GM23338 (cell line): ENCODE data around the gene GSG1L. TPM values are rescaled to one million over a fixed set of nuclear protein-coding genes. Genes with fewer than 3 reads are reported as not detected.

Experiments
- ATAC-seq: fragments of 200-7000 bp; cut with Tn5 transposase; 3 replicates; pipeline ENCODE4 v1.9.1; 2020
- DNase-seq: peaks from one replicate; pipeline ENCODE4 v3.0.0-alpha.2; 2015; ENCODE audit warnings: low spot score
- H2AFZ ChIP-seq: fragments of 200-600 bp; sonication (generic); 2 replicates; pipeline ENCODE4 v1.8.0; 2016; ENCODE audit warnings: antibody characterized with exemption, mild to moderate bottlenecking, moderate library complexity
- H3F3A ChIP-seq: fragments of 200-600 bp; sonication (generic); replicated peaks from 2 replicates; pipeline ENCODE4 v1.8.0; 2017; ENCODE audit warnings: antibody characterized with exemption, mixed run types, low read depth
- H3K27ac ChIP-seq: fragments of 200-600 bp; sonication (generic); 2 replicates; pipeline ENCODE4 v1.6.1; 2016; ENCODE audit warnings: low read depth
- H3K27me3 ChIP-seq: fragments of 200-600 bp; sonication (generic); 2 replicates; pipeline ENCODE4 v1.8.0; 2016; ENCODE audit warnings: mild to moderate bottlenecking, mixed run types, moderate library complexity; ENCODE audit not compliant: insufficient read depth
- H3K36me3 ChIP-seq: fragments of 200-600 bp; sonication (generic); 2 replicates; pipeline ENCODE4 v1.8.0; 2016; ENCODE audit warnings: mild to moderate bottlenecking; ENCODE audit not compliant: insufficient read depth
- H3K4me1 ChIP-seq: fragments of 200-600 bp; sonication (generic); 2 replicates; pipeline ENCODE4 v1.8.0; 2016; ENCODE audit warnings: mild to moderate bottlenecking, moderate library complexity; ENCODE audit not compliant: insufficient read depth
- H3K4me2 ChIP-seq: fragments of 200-600 bp; sonication (generic); 2 replicates; pipeline ENCODE4 v1.7.1; 2017; ENCODE audit warnings: mixed run types
- H3K4me3 ChIP-seq: fragments of 200-600 bp; sonication (generic); 2 replicates; pipeline ENCODE4 v1.6.1; 2016; ENCODE audit warnings: mixed run types
- H3K79me2 ChIP-seq: fragments of 200-600 bp; sonication (generic); replicated peaks from 2 replicates; pipeline ENCODE4 v1.8.0; 2017; ENCODE audit warnings: mild to moderate bottlenecking; ENCODE audit not compliant: insufficient read depth
- H3K9me2 ChIP-seq: fragments of 200-600 bp; sonication (generic); 2 replicates; pipeline ENCODE4 v1.8.0; 2017; ENCODE audit not compliant: insufficient read depth
- H4K20me1 ChIP-seq: fragments of 200-600 bp; sonication (generic); replicated peaks from 2 replicates; pipeline ENCODE4 v1.8.0; 2017; ENCODE audit warnings: mild to moderate bottlenecking; ENCODE audit not compliant: insufficient read depth
- H3K27ac Mint-ChIP-seq: 2 replicates; pipeline ENCODE4 v1.8.0; 2020; ENCODE audit warnings: inconsistent platforms, mild to moderate bottlenecking, moderate library complexity, mixed read lengths
- H3K27me3 Mint-ChIP-seq: 3 replicates; pipeline ENCODE4 v1.8.0; 2022; ENCODE audit warnings: low read depth, mild to moderate bottlenecking, moderate library complexity, mixed read lengths, inconsistent platforms; ENCODE audit not compliant: insufficient read depth, poor library complexity
- H3K36me3 Mint-ChIP-seq: 3 replicates; pipeline ENCODE4 v1.8.0; 2021; ENCODE audit warnings: low read depth, mild to moderate bottlenecking, inconsistent platforms, moderate library complexity, mixed read lengths
- H3K4me1 Mint-ChIP-seq: 3 replicates; pipeline ENCODE4 v1.8.0; 2020; ENCODE audit warnings: mild to moderate bottlenecking, inconsistent platforms, mixed read lengths
- H3K4me3 Mint-ChIP-seq: 3 replicates; pipeline ENCODE4 v1.8.0; 2021; ENCODE audit warnings: moderate library complexity, mild to moderate bottlenecking, inconsistent platforms, mixed read lengths
- H3K9me3 Mint-ChIP-seq: 3 replicates; pipeline ENCODE4 v1.8.0; 2020; ENCODE audit warnings: moderate library complexity, mild to moderate bottlenecking, inconsistent platforms, mixed read lengths
- CREB1 ChIP-seq: fragments of 250-450 bp; sonication (Bioruptor Pico); IDR thresholded peaks from 2 replicates; pipeline ENCODE4 v1.5.0; 2020; ENCODE audit warnings: low read depth, mild to moderate bottlenecking, moderate library complexity
- ETS1 ChIP-seq: IDR thresholded peaks from 2 replicates; pipeline ENCODE4 v1.6.1; 2016; ENCODE audit warnings: antibody characterized with exemption
- EZH2 ChIP-seq: fragments of 200-600 bp; sonication (generic); IDR thresholded peaks from one replicate; pipeline ENCODE4 v1.8.0; 2017; ENCODE audit warnings: antibody characterized with exemption, mild to moderate bottlenecking, low read depth; ENCODE audit not compliant: unreplicated experiment
- EZH2phosphoT487 ChIP-seq: fragments of 200-600 bp; sonication (generic); IDR thresholded peaks from one replicate; pipeline ENCODE4 v1.8.1; 2018; ENCODE audit warnings: antibody characterized with exemption; ENCODE audit not compliant: unreplicated experiment
- JUNB ChIP-seq: IDR thresholded peaks from one replicate; pipeline ENCODE4 v1.6.1; 2016; ENCODE audit warnings: antibody characterized with exemption; ENCODE audit not compliant: unreplicated experiment
- NANOG ChIP-seq: IDR thresholded peaks from 2 replicates; pipeline ENCODE4 v1.6.1; 2016; ENCODE audit warnings: antibody characterized with exemption, borderline replicate concordance
- POLR2AphosphoS5 ChIP-seq: IDR thresholded peaks from 2 replicates; pipeline ENCODE4 v1.6.1; 2016; ENCODE audit warnings: antibody characterized with exemption, low read depth
- REST ChIP-seq: IDR thresholded peaks from one replicate; pipeline ENCODE4 v1.6.1; 2018; ENCODE audit warnings: antibody characterized with exemption; ENCODE audit not compliant: unreplicated experiment
- STAT1 ChIP-seq: IDR thresholded peaks from one replicate; pipeline ENCODE4 v1.6.1; 2016; ENCODE audit warnings: antibody characterized with exemption; ENCODE audit not compliant: unreplicated experiment
- ZNF114 ChIP-seq: fragments of 250-450 bp; sonication (Bioruptor Pico); IDR thresholded peaks from 2 replicates; pipeline ENCODE4 v1.5.0; 2020; ENCODE audit warnings: mild to moderate bottlenecking, moderate library complexity
- ZNF331 ChIP-seq: fragments of 250-450 bp; sonication (Bioruptor Pico); IDR thresholded peaks from 2 replicates; pipeline ENCODE4 v1.5.0; 2020; ENCODE audit warnings: low read depth, mild to moderate bottlenecking, moderate library complexity
- polyA plus RNA-seq: library from polyadenylated mRNA; unstranded; fragments of >200 nt; fragmentation: Nextera tagmentation; extraction: Ambion mirVana; gene quantifications from 2 replicates; pipeline ENCODE4 v1.2.1, GENCODE V29; 2016
- total RNA-seq: library from RNA; depleted of rRNA; stranded (reverse); fragments of >200 nt; shearing (Covaris generic); gene quantifications from 2 replicates; pipeline ENCODE4 v1.2.3, GENCODE V29; 2014

GSG1L gene
- total and polyA plus RNA-seq, 2 experiments from 2014 or later, result 0.36 to 0.63 TPM

- H3K4me2 ChIP-seq, result no peak overlapping the region
- Mint-ChIP-seq H3K36me3 (peaks cover 26% of the 10 kb centered on the region), H3K27ac (no peak overlapping the region), H3K9me3 (peaks cover 11% of the 10 kb centered on the region; the same call in 2 of the 3 replicates), H3K27me3 (peaks cover 3% of the 10 kb centered on the region), H3K4me1 (peaks cover 12% of the 10 kb centered on the region), H3K4me3 (no peak overlapping the region)
- no peak overlapping the region for H3K27ac ChIP-seq
- H3K36me3 ChIP-seq, result no peaks in the 10 kb centered on the region; the same call in 1 of the 2 replicates
- H3K4me3 ChIP-seq, result no peak overlapping the region
- no peaks in the 10 kb centered on the region for H3K4me1 ChIP-seq
- H3K79me2 ChIP-seq, result no peaks in the 10 kb centered on the region
- H3K9me2 ChIP-seq, result no peaks in the 10 kb centered on the region
- H3K27me3 ChIP-seq, result no peaks in the 10 kb centered on the region
- no peaks in the 10 kb centered on the region for H3F3A ChIP-seq
- TF ChIP-seq EZH2phosphoT487 (no peak), JUNB (no peak), NANOG (no peak), ETS1 (no peak)
- ATAC-seq (no peak), DNase-seq (no peak)
- H4K20me1 ChIP-seq, result no peaks in the 10 kb centered on the region
- H2AFZ ChIP-seq, result no peak overlapping the region
Observed at GRCh38 chr16:27762441-27762840, 301.1 kb downstream of the GSG1L start.

GRCh38 chr16:27761816-27762215 lies 301.7 kb downstream of the GSG1L start:
- Histone ChIP-seq H3K36me3 (no peaks in the 10 kb centered on the region; the same call in 1 of the 2 replicates), H3K27me3 (no peaks in the 10 kb centered on the region), H4K20me1 (no peaks in the 10 kb centered on the region), H3K9me2 (no peaks in the 10 kb centered on the region), H3F3A (no peaks in the 10 kb centered on the region), H3K4me2 (no peak overlapping the region), H3K27ac (no peak overlapping the region), H2AFZ (no peak overlapping the region), H3K79me2 (no peaks in the 10 kb centered on the region), H3K4me1 (no peaks in the 10 kb centered on the region), H3K4me3 (no peak overlapping the region)
- H3K27me3 Mint-ChIP-seq, result peaks cover 3% of the 10 kb centered on the region
- H3K4me1 Mint-ChIP-seq, result peaks cover 12% of the 10 kb centered on the region
- no peak overlapping the region for H3K27ac Mint-ChIP-seq
- no peak for TF ChIP-seq POLR2AphosphoS5
- TF ChIP-seq REST, result no peak
- no peak for TF ChIP-seq STAT1
- TF ChIP-seq EZH2, result no peak
- TF ChIP-seq ZNF331 (CRISPR knock-in tag), result no peak
- no peak for TF ChIP-seq ETS1
- no peak for TF ChIP-seq CREB1 (CRISPR knock-in tag)
- no peak for TF ChIP-seq ZNF114
- DNase-seq (no peak), ATAC-seq (peak; percentile 45; the same call in 2 of the 3 replicates)
- no peak overlapping the region for H3K4me3 Mint-ChIP-seq
- peaks cover 11% of the 10 kb centered on the region; the same call in 2 of the 3 replicates for H3K9me3 Mint-ChIP-seq
- peaks cover 26% of the 10 kb centered on the region for H3K36me3 Mint-ChIP-seq
